GM18873 (cell line): ENCODE measurements around the gene GTF2IRD2.
A peak's percentile ranks its signal among the peaks of the same experiment; 100 is the strongest.
"Not testable (repeated sequence)": the region's sequence is repeated elsewhere in the genome, so short reads cannot be mapped to it uniquely, and the experiment has no call there.

Experiments used
- ATAC-seq: cut with Tn5 transposase; IDR thresholded peaks from one replicate; pipeline ENCODE4 v1.9.1; 2021; ENCODE audit warnings: mild to moderate bottlenecking, moderate library complexity, moderate number of reproducible peaks; ENCODE audit not compliant: unreplicated experiment, low FRiP score

The GTF2IRD2 gene

GRCh38 chr7:74850833-74851721 lies at the start of gene GTF2IRD2:
Gene GTF2IRD2, minus strand, starts transcription at chr7:74851605. Its CDS starts 15,227 bp downstream, at chr7:74836378.
- ATAC-seq, result peak; percentile 78

GRCh38 chr7:74890158-74891123 lies 39.0 kb upstream of the GTF2IRD2 start:
- ATAC-seq, result peak; percentile 47

DNA sequence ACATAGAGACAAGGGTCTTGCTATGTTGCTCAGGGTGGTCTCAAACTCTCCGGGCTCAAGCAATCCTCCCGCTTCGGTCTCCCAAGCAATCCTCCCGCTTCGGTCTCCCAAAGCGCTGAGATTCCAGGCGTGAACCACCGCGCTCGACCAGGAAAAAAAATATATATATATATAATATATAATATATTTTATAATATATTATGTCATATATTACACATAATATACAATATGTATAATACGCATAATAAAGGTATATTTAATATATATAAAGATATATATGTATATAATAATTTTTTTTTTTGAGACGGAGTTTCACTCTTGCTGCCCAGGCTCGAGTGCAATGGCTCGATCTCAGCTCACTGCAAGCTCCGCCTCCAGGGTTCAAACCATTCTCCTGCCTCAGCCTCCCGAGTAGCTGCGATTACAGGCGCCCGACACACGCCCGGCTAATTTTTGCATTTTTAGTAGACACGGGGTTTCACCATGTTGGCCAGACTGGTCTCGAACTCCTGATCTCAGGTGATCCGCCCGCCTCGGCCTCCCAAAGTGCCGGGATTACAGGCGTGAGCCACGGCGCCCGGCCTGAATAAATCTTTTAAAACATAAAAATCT lies 38.2 kb upstream of the GTF2IRD2 start:
- not testable (repeated sequence) for ATAC-seq

GRCh38 chr7:74885295-74885694 lies 33.9 kb upstream of the GTF2IRD2 start:
- not testable (repeated sequence) for ATAC-seq

DNA sequence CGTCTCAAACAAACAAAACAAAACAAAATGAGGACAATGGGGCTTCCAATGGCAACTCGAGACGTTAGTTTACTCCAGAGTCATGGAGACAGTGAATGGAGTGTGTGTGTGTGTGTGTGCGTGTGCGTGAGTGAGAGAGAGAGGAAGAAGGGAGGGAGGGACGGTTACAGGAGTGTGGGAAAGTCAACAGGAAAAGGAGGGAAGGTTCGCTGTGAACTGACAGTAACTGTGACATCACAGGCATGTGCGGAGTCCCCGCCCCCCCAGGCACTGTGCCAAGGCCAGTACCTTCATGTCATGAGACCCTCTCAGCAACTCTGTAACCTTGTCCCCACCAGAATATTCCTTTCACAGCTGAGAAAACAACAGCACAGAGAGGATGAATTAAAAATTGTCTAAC lies 30.7 kb upstream of the GTF2IRD2 start:
- ATAC-seq, result not testable (repeated sequence)

DNA sequence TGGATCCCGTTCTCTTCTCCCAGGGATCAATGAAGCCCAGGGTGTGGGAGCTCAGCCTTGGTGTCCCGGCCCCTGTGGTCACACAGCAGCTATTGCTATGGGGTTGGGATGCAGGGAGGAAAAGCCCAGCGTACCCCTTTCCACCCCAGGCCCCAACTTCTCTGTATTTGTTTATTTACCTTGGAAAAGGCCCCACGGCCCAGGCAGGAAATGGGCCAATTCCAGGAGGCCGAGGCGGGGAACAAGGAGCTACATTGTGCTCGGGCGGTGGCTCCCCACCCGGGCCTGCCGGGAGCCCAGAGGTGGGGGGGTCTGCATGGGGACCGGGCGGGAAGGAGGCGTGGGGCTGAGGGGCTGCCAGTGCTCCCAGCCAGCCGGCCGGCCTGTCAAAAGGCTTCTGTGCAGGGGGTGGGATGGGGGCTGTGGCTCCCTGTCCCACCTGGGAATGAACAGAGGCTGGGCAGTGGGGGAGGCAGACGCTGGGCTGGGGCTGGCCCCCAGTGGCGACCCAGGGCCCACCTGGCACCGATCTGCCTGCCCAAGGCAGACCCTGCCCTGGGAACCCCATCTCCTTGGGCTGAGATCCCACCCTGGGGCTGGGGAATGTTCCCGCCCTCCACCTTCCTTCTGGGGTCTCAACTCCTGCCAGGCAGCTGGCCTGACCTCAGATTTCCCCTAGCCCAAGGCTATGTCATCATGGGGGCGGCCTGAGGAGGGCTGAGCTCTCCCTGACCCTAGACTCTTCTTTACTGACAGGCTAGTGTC lies 23.5 kb upstream of the GTF2IRD2 start:
- ATAC-seq, result not testable (repeated sequence)

GRCh38 chr7:74874104-74874747 lies 22.8 kb upstream of the GTF2IRD2 start:
- not testable (repeated sequence) for ATAC-seq

GRCh38 chr7:74872542-74872941 lies 21.1 kb upstream of the GTF2IRD2 start:
- not testable (repeated sequence) for ATAC-seq

DNA sequence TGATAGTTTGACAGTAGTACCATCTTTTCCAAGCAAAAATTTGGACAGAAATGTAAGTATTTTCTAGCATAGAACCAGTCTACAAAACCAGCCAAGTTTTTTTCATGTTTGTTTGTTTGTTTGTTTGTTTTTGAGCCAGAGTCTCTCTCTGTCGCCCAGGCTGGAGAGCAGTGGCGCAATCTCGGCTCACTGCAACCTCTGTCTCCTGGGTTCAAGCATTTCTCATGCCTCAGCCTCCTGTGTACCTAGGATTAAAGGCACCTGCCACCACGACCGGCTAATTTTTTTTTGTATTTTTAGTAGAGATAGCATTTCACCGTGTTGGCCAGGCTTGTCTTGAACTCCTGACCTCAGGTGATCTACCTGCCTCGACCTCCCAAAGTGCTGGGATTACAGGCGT lies 14.4 kb upstream of the GTF2IRD2 start:
- ATAC-seq, result not testable (repeated sequence)

DNA sequence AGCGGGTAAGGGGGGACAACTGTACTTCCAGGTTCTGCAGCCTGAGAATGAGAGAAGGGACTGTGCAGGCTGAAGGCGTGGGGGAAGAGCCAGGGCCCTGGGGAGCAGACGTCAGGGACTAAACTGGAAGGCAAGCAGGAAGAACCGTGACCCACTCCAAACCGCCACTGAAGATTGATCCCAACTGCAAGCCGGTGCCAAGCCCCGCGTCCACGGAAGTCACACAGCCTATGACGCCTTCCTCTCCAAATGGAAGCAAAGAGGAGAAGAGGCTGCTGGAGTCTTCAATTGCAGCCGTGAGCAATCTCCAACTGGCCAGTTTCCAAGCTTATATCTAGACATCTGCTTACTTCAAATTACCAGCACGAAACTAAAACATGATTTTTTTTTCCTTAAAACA lies 1.6 kb downstream of the GTF2IRD2 start:
- not testable (repeated sequence) for ATAC-seq

- ATAC-seq, result not testable (repeated sequence)
These were observed 21.0 kb downstream of the GTF2IRD2 start for GRCh38 chr7:74830411-74830810.

DNA sequence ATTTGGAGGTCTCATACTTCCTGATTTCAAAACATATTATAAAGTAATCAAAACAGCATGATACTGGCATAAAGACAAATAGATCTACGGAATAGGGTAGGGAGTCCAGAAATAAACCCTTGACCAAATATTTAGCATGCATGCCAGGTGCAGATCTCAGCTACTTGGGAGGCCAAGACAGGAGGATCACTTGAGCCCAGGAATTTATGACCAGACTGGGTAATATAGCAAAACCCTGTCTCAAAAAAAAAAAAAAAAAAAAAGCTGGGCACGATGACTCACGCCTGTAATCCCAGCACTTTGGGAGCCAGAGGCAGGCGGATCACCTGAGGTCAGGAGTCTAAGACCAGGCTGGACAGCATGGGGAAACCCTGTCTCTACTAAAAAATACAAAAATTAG lies 21.4 kb downstream of the GTF2IRD2 start:
- ATAC-seq, result not testable (repeated sequence)

DNA sequence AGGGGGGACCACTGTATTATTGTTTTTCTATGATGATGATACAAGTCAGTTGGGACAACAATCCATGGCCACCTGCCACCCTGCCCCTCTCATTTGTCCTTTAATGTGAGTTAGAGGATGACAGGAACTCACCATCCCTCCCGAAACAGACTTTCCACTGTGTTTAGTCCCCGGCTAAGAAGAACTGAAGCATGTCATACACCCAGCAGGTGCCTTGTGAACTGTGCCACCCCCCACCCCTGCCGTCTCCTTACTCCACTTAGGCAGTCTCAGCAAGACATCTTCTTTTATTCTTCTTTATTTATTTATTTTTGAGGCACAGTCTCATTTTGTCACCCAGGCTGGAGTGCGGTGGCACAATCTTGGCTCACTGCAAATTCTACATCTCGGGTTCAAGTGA lies 30.1 kb downstream of the GTF2IRD2 start:
- ATAC-seq, result not testable (repeated sequence)

DNA sequence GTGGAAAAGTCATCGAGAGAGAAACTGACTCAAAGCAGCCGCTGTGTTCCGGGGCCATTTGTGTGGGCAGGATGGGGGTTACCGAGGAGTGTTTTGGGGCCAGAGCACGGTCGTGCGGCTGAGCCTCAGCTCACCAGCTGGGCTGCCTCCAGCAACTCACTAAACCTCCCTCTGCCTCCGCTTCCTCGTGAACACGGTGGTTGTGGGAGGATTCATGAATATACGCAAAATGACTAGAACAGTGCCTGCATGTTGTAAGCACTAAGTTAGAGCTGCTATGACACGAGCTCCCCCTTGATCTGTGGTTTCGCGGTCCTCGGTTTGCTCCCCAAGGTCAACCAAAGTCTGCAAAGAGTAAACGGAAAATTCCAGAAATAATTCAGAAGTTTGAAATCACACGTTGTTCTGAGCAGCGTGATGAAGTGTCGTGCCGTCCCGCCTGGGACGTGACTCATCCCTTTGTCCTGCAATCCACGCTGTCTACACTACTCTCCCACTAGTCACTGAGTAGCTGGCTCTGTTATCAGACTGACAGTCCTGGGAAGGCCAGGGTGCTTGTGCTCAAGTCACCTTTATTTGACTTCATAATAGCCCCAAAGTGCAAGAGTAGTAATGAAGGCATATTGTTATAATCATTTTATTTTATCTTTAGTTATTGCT lies 31.1 kb downstream of the GTF2IRD2 start:
- ATAC-seq, result peak; percentile 60

DNA sequence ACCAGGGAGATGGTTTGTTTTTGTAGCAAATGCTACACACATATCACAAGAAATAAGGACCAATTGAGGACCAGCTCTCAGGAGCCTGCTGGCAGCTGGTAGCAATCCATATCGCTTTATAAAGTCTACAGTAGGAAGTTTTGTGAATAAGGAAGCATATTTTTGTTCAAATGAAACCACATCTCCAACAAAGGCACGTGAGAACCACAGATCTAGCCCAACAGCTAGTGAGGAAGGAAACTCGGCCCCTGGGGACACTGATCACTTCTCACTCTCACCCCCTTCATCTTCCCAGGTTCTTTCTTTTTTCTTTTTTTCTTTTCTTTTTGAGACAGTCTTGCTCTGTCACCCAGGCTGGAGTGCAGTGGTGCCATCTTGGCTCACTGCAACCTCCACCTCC lies 35.5 kb downstream of the GTF2IRD2 start:
- ATAC-seq, result not testable (repeated sequence)

DNA sequence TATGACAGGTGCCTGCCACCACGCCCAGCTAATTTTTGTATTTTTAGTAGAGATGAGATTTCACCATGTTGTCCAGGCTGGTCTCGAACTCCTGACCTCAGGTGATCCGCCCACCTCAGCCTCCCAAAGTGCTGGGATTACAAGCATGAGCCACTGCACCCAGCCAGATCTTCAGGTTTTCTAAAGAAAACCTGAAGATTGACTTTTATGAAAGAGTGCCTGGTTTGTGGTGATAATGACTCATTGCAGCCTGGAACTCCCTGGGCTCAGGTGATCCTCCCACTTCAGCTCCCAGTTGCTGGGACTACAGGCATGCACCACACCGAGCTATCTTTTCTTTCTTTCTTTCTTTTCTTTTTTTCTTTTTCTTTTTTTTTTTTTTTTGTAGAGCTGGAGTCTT lies 52.8 kb downstream of the GTF2IRD2 start:
- not testable (repeated sequence) for ATAC-seq

- not testable (repeated sequence) for ATAC-seq
These were observed 53.4 kb downstream of the GTF2IRD2 start for GRCh38 chr7:74797848-74798622.

DNA sequence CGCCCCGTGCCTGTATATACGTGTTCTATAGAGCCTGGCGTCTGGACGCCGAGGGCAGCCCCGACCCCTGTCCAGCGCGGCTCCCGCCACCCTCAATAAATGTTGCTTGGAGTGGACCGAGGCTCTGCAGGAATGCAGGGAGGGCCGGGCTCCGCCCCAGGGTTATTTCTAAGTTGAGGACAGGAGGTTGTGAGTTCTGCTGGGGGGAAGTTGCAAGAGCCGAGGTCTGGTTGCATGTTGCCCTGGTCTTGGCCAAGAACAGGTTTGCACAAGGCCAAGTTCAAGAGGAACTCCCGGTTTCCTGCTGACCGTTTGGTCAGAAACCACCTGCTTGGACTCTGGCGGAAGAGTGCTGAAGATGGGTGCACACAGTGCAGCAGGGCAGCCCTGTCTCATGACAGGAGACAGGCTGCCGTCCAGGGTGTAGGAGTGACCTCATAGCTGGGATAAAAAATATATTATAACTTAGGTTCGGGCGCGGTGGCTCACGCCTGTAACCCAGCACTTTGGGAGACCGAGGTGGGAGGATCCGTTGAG lies 62.1 kb downstream of the GTF2IRD2 start:
- ATAC-seq, result not testable (repeated sequence)
